ACHN (cell line): ENCODE data around the gene IGF2BP2.
"Not testable (repeated sequence)": the region's sequence is repeated elsewhere in the genome, so short reads cannot be mapped to it uniquely, and the experiment has no call there.

Experiments
- DNase-seq: peaks from one replicate; pipeline ENCODE4 v3.0.0-alpha.2; 2015
- in situ Hi-C: cut with HindIII; loops from 2 replicates; pipeline ENCODE4 v1.10.0; 2017; ENCODE audit warnings: low sequenced_read_pairs, low pct_ligation_motif_present, low pct_unique_long_range_greater_than_20kb

IGF2BP2 gene

DNA sequence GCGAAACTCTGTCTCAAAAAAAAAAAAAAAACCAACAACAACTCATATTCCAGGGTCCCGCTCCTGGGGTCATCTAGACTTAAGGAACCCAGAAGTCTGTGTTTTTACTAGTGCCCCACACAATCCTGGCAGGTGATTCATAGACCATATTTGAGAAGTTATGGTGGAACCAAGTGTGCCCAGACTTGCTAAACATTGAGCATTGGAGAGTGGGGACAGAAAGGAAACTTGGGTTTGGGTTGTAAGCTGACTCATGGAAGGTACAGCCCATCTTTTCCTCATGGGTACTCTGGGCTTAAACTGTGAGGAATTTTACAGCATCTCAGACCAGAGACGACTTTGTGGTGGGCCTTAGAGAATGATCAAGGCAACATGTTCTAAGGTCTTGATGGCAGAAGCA, 18.3 kb upstream of the IGF2BP2 start:
- no peak for DNase-seq
- in situ Hi-C loops, result no loop called here

- in situ Hi-C loops, result no loop called here
These were observed 17.4 kb upstream of the IGF2BP2 start for GRCh38 chr3:185842241-185842640.

GRCh38 chr3:185838417-185838989, 13.7 kb upstream of the IGF2BP2 start:
- in situ Hi-C loops, DNase-seq: not testable (repeated sequence)

More at GRCh38 chr3:185842241-185842640, 17.4 kb upstream of the IGF2BP2 start:
- no peak for DNase-seq

GRCh38 chr3:185837414-185837813, 12.6 kb upstream of the IGF2BP2 start:
- no peak for DNase-seq
- in situ Hi-C loops, result no loop called here

- DNase-seq, result no peak
- in situ Hi-C loops, result no loop called here
These were observed 7.1 kb upstream of the IGF2BP2 start for GRCh38 chr3:185831990-185832389.

- in situ Hi-C loops, result no loop called here
- DNase-seq, result no peak
These were observed 6.4 kb upstream of the IGF2BP2 start for GRCh38 chr3:185831195-185831594.

DNA sequence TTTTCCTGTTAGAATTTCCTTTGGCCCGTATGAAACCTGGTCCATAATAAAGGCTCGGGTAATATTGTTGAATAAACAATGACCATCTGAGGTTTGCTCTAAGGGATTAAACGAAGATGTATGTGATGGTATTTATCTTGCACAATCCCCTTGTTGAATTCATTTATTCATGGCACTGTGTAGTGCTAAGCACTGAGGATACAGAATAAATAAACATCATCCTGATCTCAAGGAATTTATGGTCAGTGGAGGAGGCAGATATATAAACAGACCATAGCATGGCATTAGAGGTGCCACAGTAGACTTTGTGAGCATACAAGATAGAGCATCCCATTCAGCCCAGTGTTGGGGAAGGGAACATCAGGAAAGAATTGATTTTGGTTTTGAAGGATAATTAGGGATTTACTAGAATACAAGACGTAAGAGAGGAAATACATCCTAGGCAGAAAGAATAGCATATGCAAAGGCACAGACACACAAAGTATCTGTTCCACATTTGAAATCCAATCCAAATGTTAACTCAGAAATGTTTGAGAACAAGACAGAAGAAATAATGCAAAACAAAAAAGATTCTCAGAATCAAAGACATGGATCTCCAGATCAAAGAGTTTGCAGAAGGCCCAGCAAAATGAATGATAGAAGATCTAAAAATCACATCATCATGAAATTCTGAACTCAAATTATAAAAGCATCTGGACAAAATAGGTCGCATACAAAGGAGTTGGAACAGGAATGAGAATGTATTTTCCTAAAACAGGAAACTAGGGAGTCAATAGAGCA, 5.4 kb upstream of the IGF2BP2 start:
- in situ Hi-C loops, result no loop called here
- no peak for DNase-seq

GRCh38 chr3:185828755-185829154, 3.9 kb upstream of the IGF2BP2 start:
- in situ Hi-C loops, result no loop called here

GRCh38 chr3:185827595-185828344, 2.9 kb upstream of the IGF2BP2 start:
- DNase-seq, result no peak
- in situ Hi-C loops, result no loop called here

More at GRCh38 chr3:185828755-185829154, 3.9 kb upstream of the IGF2BP2 start:
- DNase-seq, result no peak

DNA sequence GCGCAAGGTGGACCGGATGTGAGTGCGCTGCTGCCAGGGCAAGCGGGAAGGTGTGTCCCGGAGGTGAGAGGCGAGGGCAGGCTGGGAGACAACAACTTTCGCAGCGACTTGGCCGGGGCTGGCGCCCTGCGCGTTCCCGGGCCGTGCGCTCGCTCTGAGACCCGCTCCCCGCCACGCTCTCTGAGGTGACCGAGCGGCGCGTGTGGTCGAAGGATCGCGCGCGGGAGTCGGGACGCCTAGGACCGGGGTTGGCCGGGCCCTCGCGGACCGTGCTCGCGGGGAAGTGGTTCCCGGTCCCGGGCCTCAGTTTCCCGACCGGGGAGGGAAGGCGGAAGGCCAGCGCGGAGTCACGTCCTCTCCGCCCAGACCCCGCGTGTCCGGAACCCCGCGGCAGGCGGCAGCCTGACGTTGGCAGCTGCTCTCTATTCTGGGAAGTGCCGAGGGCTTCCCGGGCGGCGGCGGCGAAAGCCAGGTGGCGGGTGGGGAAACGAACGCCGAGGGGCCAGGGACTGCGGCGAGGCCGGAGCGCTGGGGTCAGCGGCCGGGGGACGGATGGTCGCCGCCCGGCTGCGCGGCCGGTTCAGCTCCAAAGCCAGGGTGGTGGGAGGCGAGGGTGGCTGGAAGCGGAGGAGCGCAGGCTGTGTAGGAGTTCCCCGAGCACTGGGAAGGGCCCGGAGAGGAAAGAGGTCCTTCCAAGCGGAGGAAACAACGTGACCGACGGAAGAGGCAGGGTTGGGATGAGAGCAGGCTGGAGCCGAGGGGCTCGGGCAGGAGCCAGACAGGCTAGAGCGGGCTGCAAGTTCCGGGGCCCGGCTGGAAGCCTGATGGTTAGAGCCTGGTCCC, 1.0 kb upstream of the IGF2BP2 start:
- DNase-seq, result peak; percentile 43
- in situ Hi-C loops, result no loop called here

DNA sequence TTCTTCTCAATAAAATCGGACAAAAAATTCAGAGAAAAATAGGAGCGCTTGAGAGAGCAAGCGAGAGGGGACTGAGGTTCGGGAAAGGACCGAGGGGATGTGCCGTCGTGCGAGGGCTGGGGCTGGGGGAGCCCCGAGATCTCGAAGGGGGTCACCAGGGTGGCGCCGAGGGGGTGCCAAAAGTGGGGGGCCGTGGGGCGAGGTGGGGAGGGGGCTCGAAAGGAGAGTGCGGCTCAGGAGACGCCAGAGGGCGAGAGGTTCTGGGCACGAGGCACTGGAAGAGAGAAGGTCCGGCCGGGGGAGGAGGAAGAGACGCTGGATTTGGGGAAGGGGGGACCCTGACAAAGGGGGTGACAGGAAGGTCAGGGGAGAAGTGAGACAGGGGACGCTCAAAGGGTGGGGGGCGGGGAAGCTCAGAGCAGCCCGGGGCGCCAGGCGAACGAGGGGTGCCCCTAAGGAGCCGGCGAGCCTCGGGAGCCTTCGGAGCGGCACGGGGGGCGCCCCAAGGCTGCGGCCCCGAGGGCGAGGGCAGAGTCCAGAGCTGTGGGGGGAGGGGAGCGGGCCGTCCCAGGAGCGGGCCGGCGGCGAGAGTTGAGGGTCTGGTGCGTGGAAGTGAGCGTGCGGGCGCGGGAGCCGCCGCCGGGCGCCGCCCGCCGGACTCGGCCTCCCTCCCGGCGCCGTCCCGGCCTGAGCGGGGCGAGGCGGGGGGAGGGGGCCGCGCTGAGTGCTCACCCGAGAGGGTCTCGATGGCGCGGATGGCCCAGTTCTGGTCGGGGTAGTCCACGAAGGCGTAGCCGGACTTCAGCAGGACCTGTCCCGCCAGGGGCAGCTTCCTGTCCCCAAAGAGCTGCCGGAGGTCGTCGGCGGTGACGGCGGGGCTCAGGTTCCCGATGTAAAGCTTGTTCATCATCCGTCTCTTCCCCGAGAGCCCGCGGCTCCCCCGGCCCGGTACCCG, 514 bp downstream of the IGF2BP2 start:
- DNase-seq, result peak; percentile 24
- in situ Hi-C loops, result no loop called here

DNA sequence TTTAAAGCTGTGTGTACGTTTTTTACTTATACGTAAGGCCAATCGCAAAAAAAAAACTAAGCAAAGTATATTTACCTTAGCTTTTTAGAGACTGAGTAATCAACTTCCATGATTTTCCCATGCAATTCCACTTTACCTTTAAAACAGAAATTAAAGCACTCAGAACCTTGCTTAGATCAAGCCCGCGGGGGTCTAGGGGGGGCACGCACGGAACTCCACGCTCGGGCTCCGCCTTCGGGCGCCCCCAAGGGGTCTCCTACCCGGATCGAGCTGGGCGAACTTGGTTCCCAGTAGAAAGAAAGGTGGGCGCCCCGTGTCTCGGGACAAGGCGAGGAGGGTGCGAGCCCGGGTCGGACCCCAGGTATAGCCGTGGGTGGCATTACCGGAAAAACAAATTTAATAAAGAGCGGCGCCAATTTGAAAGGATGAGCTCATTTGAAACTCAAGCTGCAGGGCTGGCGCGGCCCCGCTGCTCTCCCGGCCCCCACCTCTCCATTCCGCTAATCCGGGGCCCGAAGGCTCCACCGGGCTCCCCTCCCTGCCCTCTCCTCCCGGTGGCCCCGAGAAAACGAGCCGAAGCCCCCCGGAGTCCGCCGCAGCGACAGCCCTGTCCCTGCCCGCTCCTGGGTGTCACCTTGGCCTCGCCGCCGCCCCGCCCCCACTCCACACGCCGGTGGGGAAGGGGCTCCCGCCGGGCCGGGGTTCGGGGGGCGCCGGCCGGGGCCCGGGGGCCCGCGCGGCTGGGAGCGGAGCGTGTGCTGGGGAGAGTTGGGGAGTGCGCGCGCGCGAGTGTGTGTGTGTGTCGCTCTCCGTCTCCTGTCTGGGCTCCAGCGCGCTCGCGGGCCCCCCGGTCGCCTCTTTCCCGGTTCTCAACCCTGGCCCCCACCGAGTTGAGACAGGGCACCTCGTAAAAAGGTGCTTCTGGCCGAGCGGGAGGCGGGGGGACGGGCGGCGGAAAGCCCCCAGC, 1.5 kb downstream of the IGF2BP2 start:
- DNase-seq, result peak; percentile 40
- in situ Hi-C loops, result no loop called here

DNA sequence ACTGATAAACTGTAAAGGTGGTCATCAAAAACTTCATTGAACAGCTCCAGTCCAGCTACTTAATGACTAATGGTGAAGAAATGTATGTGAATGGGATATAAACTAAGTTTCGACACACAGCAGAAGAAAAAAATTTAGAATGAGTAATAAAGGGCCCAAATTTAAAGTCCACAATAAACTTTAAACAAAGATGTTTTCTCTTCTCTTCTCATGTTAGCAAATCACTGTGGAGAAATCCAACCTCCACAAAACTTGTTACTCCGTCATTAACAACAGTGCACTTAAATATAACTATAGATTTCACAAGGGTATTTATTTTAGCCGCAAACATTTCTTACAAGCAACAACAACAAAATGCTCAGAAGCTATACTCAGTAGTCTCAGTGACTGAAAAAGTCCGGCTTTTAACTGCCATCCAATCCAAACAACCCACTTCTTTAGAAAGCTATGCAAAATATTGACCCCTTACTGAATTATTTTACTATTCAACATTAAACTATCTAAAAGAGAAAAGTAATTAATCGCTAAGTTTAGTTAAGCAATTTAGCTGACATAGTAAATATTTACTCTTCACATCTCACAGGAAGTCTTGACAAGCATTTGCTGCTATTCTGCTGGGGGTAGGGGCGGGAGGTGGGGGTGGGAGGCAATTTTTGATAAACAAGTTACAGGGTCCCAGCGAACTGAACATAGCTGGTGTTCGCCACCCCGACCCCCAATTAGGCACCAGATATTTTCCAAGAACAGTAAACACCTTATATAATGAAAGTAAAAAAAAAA, 2.4 kb downstream of the IGF2BP2 start:
- in situ Hi-C loops, result no loop called here
- DNase-seq, result peak; percentile 58

GRCh38 chr3:185820973-185821758, 3.7 kb downstream of the IGF2BP2 start:
- in situ Hi-C loops, result no loop called here
- peak; percentile 88 for DNase-seq

GRCh38 chr3:185818267-185818875, 6.5 kb downstream of the IGF2BP2 start:
- in situ Hi-C loops, result no loop called here
- no peak for DNase-seq
